GM18520 (cell line): Measurements from ENCODE around the gene GLI3.

Source experiments
- ATAC-seq: cut with Tn5 transposase; IDR thresholded peaks from one replicate; pipeline ENCODE4 v1.9.1; 2021; ENCODE audit not compliant: unreplicated experiment

GLI3 gene

DNA sequence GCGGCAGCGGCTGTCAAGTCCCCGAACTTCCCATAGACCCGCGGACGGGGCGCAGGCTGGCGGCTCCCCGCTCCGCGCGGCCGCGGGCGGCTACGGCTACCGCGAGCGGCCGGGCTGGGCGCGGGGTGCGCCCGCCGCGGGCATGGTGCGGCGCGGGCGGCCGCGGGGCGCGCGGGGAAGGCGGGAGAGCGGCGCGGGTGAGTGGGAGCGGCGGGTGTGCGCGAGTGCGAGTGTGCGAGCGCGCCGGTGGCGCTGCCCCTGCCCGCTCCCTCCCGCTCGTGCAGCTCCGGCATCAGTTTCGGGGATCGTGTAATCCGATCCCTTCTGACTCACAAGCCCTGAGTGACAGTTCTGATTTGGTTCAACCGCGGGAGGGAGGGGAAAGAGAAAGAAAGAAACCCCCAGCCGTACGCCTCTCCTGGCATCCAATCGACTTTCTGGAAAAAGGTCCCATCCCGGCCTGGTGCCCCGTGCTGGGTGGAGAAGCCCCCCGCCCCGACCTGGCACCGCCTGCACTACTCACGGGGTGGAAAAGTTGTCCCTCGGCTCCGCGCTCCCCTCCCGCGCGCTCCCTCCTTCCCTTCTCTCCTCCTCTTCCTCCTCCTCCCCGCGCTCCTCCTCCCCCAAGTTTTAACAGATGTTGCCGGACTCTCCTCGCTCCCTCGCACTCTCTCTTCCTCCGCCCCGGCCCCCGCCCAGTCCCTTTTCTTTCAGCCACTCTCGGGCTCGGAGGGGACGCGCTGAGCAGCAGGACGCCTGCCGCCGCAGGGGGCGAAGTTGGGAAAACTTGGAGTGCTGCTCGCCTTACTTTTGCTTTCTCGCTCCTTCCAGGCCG lies at the start of gene GLI3:
TSS of gene GLI3 (minus strand) at position 234 of the 835 bp plus-strand sequence. CDS start 13,956 bp downstream, outside the sequence.
- ATAC-seq, result peak; percentile 47

DNA sequence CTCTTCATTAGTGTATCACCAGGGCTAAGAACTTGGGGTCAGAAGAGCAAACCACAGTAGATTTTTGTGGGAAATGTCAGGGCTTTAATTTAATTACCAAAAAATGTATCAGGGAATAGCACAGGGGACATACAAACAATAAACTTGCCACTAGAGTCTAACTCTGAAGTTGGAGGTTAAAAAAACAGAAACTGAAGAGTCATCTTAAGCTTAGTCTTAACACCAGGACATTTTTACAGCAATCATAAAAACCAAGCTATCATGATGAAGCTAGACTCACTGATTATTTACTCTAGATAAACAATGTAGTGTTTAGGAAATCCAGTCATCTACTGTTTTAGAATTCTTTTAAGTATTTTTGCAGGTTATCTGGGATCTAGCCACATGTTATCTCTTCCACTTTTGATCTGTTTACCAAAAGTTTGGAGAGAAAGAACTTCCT lies 48.4 kb upstream of the GLI3 start:
- no peak for ATAC-seq

DNA sequence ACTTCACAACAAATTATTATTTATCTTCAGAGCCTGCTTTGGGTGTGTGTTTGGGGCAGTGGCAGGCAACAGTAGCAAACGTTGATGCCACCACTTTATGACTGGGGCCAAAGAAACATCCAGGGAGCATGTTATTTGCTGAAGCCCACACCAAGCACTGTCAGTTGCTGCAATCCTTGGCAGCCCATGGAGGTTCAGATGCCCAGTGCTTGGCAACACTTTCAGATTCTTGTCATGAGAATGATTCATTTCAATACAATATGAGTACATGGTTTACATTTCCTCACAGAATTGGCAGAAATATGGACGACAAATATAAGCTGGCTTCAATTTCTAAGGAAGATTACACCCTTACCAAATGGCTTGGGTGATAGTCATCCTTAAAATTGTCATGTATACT lies 46.5 kb upstream of the GLI3 start:
- ATAC-seq, result no peak

- ATAC-seq, result no peak
Observed at GRCh38 chr7:42278344-42278743, 41.3 kb upstream of the GLI3 start.

DNA sequence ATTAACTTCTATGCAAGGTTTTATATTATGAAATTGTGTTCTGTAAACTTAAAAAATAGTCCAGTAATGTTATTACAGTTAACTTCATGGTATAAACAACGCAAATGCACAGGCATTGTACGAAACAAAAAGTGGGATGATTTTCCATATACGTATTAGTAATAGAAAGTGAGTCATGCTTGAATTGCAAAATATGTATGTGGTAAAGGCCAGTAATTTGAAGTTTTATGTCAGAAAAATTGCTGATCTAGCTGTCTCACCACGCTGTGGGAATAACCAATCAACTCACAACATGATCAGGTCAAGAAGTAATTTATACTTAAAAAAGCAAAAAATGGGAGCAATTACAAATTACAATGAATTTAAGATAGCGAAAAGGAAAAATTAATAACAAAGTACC lies 37.0 kb upstream of the GLI3 start:
- no peak for ATAC-seq

DNA sequence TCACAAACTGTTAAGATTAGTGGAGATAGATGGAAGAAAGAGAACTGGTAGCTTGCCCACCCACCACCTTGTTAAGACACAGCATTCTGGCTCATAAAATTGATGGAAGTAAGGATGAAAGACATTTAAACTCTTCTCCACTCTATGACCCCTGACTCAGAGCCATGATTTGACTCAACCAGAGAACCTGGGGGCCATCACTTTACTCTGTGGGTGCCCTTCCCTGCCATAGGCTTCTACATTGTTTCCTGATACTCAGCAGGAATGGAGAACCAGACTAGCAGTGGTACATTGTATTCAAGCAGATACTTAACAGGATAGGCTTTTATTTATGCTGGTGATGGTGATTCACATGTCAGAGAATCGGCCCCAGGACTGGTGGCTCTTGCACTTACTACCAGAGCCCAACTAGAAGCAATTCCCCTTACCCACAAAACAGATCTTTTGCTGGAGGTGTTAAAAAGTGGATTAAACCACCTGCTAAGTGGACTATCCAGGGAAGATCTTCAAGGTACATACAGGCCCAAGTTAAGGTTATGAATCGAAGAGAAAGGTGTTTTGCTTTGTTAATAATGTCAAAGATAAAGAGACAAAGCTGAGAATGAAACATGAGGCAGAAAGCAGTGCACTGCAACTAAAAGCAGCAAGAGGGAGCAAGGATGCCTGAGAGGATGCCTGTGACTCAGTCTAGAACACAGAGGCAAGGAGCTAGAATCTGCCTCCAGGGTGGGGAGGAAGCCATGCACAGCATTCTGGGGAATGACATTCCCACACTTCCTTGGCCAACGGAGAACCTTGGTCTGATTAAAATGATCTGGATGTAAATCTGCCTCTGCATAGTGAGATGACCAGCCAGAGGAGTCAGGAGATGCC lies 36.0 kb upstream of the GLI3 start:
- ATAC-seq, result no peak

GRCh38 chr7:42269161-42269560 lies 32.2 kb upstream of the GLI3 start:
- ATAC-seq, result no peak

GRCh38 chr7:42264702-42265101 lies 27.7 kb upstream of the GLI3 start:
- ATAC-seq, result no peak

GRCh38 chr7:42263971-42264370 lies 27.0 kb upstream of the GLI3 start:
- ATAC-seq, result no peak

- ATAC-seq, result no peak
Observed at GRCh38 chr7:42262964-42263363, 26.0 kb upstream of the GLI3 start.

DNA sequence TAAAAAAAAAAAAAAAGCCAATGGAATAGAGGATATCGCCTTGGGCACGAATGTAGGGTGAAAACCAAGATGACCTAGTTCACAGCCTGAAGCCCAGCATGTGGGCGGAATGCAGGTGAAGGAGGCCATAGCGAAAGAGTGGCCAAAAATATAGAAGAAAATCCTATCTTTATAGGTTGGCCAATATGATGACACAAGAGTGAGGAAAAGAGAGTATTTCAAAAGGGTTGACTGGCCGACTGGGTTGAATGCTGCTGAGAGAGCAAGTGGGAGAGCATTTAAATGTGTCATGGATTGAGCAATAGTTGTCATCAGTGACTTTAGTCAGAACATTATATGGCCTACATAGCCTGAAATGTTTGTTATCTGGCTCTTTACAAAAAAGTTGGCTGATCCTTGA lies 17.2 kb upstream of the GLI3 start:
- ATAC-seq, result no peak

DNA sequence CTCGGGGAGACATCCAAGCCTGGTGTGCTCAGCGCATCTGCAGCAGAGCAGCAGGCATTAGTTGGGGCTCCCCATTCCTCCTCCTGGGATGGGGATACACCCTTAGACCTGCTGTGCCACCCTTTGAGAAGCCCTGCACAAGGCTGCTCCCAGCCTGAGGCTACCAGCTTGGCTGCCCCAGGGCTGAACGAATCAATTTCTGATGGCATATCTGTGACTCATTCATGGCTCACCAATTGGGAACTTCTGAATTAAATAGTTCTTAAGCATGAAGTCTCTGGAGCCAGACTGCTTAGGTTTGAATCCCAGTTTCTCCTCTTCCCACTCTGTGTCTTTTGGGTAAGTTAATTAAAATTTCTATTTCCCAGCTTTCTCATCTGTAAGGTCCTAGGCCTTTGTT lies 16.3 kb upstream of the GLI3 start:
- no peak for ATAC-seq

DNA sequence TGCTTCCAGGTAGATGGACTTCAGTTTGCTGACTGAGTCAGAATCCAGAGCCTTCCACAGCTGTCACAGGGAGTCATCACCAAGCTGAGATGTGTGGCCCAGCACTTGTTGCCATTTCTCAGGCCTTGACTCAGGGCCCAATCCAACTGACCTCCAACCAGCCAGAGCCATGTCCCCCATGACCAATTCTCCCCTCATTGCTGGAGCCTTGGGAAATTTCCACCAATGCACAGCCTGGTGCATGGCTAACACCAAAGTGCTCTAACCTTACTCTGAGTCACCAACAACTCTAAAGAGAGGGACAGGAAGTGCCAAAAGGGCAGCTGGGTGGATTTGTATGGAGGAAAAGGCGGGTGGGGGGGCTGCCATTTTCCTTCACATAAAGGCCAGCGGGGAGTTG lies 13.4 kb upstream of the GLI3 start:
- ATAC-seq, result no peak

- ATAC-seq, result no peak
Observed at GRCh38 chr7:42248579-42248978, 11.6 kb upstream of the GLI3 start.

GRCh38 chr7:42247301-42247700 lies 10.3 kb upstream of the GLI3 start:
- no peak for ATAC-seq

- no peak for ATAC-seq
Observed at GRCh38 chr7:42244828-42245227, 7.8 kb upstream of the GLI3 start.

- no peak for ATAC-seq
Observed at GRCh38 chr7:42242381-42242780, 5.4 kb upstream of the GLI3 start.

DNA sequence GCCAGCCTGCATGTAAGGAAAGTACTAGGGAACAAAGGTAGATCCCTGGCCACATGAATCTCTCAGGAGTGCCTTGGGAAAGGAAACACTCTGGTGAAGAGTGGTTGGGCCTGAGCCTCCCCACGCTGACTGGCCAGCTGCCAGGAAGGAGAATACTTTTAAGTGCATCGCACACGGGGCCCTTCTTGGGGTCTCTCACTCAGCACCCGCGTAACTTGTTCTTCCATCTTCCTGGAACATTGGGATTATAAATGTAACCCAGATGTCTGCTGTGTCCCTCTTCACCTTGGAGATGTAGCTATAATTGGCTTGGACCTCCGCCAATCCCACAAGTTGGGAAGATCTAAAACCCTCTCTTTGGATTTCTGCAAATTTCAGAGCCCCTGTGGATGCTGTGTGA lies 4.4 kb upstream of the GLI3 start:
- no peak for ATAC-seq

- ATAC-seq, result no peak
Observed at GRCh38 chr7:42240416-42240815, 3.4 kb upstream of the GLI3 start.

DNA sequence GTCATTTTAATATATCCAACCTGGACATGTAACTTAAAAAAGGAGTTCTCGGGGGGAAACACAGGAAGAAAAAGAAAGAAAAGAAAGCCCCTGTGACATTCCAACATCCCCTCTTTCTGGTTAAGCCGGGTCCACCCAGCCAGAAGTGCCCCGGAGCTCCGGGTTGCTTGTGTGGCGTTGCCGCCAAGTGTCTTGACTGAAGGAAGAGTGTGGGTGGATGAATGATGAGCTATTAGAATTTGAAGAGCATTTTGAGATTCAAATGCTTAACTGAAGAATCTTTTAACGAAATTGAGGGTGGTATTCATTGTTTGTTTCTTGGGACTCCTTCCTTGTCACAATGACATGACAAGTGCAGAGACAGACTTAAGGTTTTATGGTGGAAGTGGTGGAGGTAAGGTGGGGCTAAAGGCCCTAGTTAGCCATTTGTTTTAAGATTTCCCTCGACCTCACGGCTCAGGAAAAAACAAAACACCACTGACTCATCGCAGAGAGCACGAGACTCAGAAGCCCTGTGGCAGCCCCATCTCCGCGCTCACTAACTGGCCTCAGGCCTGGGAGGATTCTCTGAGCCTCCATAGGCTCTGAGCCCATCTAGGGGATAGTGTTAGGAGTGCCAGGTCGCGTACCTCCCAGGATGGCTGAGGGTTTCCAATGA lies 1.8 kb upstream of the GLI3 start:
- ATAC-seq, result no peak

DNA sequence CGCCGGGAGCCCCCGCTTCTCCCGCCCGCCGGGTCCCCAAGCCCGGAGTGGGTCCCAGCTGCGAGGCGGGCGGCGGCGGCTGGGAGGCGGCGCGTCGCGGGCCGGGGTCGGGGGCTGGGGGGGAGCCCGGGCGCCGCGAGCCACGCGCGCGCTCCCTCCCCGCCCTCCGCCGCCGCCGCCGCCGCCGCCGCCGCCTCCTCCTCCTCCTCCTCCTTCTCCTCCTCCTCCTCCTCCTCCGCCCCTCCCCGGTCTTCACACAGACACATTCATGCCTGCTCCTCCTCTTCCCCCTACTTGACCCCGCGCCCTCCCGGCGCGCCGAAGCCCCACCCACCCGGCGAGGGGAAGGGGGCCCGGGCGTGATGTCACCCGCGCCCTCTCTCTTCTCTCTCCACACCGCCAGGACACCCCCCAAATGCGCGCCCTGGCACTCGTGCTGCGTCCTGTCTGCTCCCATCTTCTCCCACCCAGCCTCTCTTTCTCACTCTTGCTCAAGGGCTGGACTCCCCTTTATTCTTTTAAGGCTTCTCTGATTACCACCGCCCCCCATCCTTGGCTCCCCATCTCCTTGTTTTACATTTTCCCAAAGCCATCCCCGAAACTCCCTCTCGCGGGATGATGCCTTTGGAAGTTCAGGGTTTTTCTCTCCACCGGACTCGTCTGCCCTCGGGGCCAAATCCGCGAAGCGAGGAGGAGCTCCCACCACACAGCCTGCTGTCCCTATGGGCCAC lies 967 bp upstream of the GLI3 start:
- ATAC-seq, result no peak
